CD14-positive monocyte (primary cell): ENCODE measurements around the gene LAMC3. TPM values are rescaled to one million over a fixed set of nuclear protein-coding genes. Genes with fewer than 3 reads are reported as not detected.

ENCODE experiments used
- DNase-seq, 3 donors: peaks; one replicate each; pipeline ENCODE4 v3.0.0-alpha.2; 2011 to 2022
- H2AFZ ChIP-seq: 2 replicates; pipeline ENCODE4 v1.6.0; 2012; ENCODE audit warnings: mild to moderate bottlenecking, low read depth, low read length, inconsistent platforms; ENCODE audit not compliant: insufficient read depth, poor library complexity, severe bottlenecking
- H3K27ac ChIP-seq, 2 donors: 1 replicate in 1 of 2; 2 replicates in 1 of 2; pipeline ENCODE4 v1.5.1; 2012 to 2013; ENCODE audit warnings: low read length in 2 of 2, control low read depth in 1 of 2, inconsistent platforms in 1 of 2, low read depth in 1 of 2, mild to moderate bottlenecking in 1 of 2
- H3K27me3 ChIP-seq, 2 donors: one replicate each; pipeline versions ENCODE4 v1.6.0 to v1.6.1; 2011 to 2013; ENCODE audit warnings: low read length in 2 of 2; ENCODE audit not compliant: control insufficient read depth in 2 of 2, insufficient read depth in 2 of 2
- H3K36me3 ChIP-seq, 2 donors: replicated peaks in 1 of 2; 1 replicate in 1 of 2; 2 replicates in 1 of 2; pipeline versions ENCODE4 v1.5.1 to v1.6.1; 2012 to 2013; ENCODE audit warnings: low read length in 2 of 2, control low read depth in 1 of 2, inconsistent platforms in 1 of 2, mild to moderate bottlenecking in 1 of 2; ENCODE audit not compliant: insufficient read depth in 2 of 2, control insufficient read depth in 1 of 2
- H3K4me1 ChIP-seq, 2 donors: 1 replicate in 1 of 2; 2 replicates in 1 of 2; pipeline versions ENCODE4 v1.5.1 to v1.6.1; 2012 to 2013; ENCODE audit warnings: low read length in 2 of 2, control low read depth in 1 of 2, inconsistent platforms in 1 of 2, mild to moderate bottlenecking in 1 of 2, moderate library complexity in 1 of 2; ENCODE audit not compliant: insufficient read depth in 2 of 2, control insufficient read depth in 1 of 2
- H3K4me2 ChIP-seq: replicated peaks from 2 replicates; pipeline ENCODE3; 2012; ENCODE audit warnings: low read length, moderate library complexity, mild to moderate bottlenecking; ENCODE audit not compliant: poor library complexity, severe bottlenecking; ENCODE audit errors: extremely low read depth
- H3K4me3 ChIP-seq, 3 experiments: fragments of 200-600 bp in 1 of 3; sonication (generic) in 1 of 3; replicated peaks in 1 of 3; 1 replicate in 2 of 3; 2 replicates in 1 of 3; pipeline ENCODE4 v1.5.1; 2011 to 2013; ENCODE audit warnings: low read length in 3 of 3, mild to moderate bottlenecking in 3 of 3, control low read depth in 2 of 3, low read depth in 2 of 3, inconsistent platforms in 1 of 3, moderate library complexity in 1 of 3
- H3K79me2 ChIP-seq: 2 replicates; pipeline ENCODE4 v1.6.0; 2012; ENCODE audit warnings: mild to moderate bottlenecking, control low read depth, inconsistent platforms, low read length, moderate library complexity; ENCODE audit not compliant: insufficient read depth
- H3K9ac ChIP-seq: 2 replicates; pipeline ENCODE4 v1.6.0; 2017; ENCODE audit warnings: low read length, mild to moderate bottlenecking; ENCODE audit not compliant: insufficient read depth, poor library complexity, severe bottlenecking
- H3K9me3 ChIP-seq, 2 donors: replicated peaks in 1 of 2; 1 replicate in 1 of 2; 2 replicates in 1 of 2; pipeline versions ENCODE4 v1.5.1 to v1.6.1; 2012 to 2013; ENCODE audit warnings: low read length in 2 of 2, control low read depth in 1 of 2; ENCODE audit not compliant: control insufficient read depth in 1 of 2, insufficient read depth in 1 of 2
- H4K20me1 ChIP-seq: 2 replicates; pipeline ENCODE4 v1.6.0; 2012; ENCODE audit warnings: mild to moderate bottlenecking, low read length, control low read depth, moderate library complexity; ENCODE audit not compliant: insufficient read depth
- H3K27ac Mint-ChIP-seq, 7 donors: one replicate each; pipeline ENCODE4 v1.8.0; 2020; ENCODE audit warnings: mild to moderate bottlenecking in 7 of 7, mixed read lengths in 7 of 7, moderate library complexity in 6 of 7, inconsistent platforms in 2 of 7
- H3K27me3 Mint-ChIP-seq, 3 donors: one replicate each; pipeline ENCODE4 v1.8.0; 2021 to 2022; ENCODE audit warnings: low read depth in 3 of 3, mild to moderate bottlenecking in 3 of 3, mixed read lengths in 3 of 3, moderate library complexity in 3 of 3, inconsistent platforms in 1 of 3
- H3K36me3 Mint-ChIP-seq, 2 donors: one replicate each; pipeline ENCODE4 v1.8.0; 2020; ENCODE audit warnings: mixed read lengths in 2 of 2, inconsistent platforms in 1 of 2, mild to moderate bottlenecking in 1 of 2
- H3K4me1 Mint-ChIP-seq: one replicate; pipeline ENCODE4 v1.8.0; 2020; ENCODE audit warnings: mild to moderate bottlenecking, mixed read lengths
- H3K4me3 Mint-ChIP-seq, 2 donors: one replicate each; pipeline ENCODE4 v1.8.0; 2020; ENCODE audit warnings: mild to moderate bottlenecking in 2 of 2, mixed read lengths in 2 of 2, moderate library complexity in 1 of 2
- H3K9me3 Mint-ChIP-seq, 7 donors: one replicate each; pipeline ENCODE4 v1.8.0; 2020 to 2022; ENCODE audit warnings: mixed read lengths in 7 of 7, mild to moderate bottlenecking in 6 of 7, moderate library complexity in 6 of 7, inconsistent platforms in 2 of 7
- CTCF ChIP-seq: fragments of 200-600 bp; IDR thresholded peaks from one replicate; pipeline ENCODE4 v1.8.0; 2022; ENCODE audit warnings: antibody characterized with exemption, mild to moderate bottlenecking
- WGBS: methylation state at CpG from one replicate; pipeline ENCODE4 v1.1.5; 2013; ENCODE audit warnings: missing lambda C conversion rate; ENCODE audit not compliant: insufficient coverage; 5-methylcytosine and 5-hydroxymethylcytosine counted together
- intact Hi-C, 2 donors: fragments of 100-400 bp; cut with micrococcal nuclease; formaldehyde crosslinking; loops; one replicate each; pipeline versions ENCODE4 v1.15.0 to v1.15.1; 2023
- polyA plus RNA-seq, 3 donors: library from polyadenylated mRNA; depleted of rRNA in 1 of 3; unstranded in 2 of 3; stranded (reverse) in 1 of 3; fragments of 300-500 nt in 2 of 3; fragments of >200 nt in 1 of 3; fragmentation: Illumina TruSeq in 2 of 3; gene quantifications; 1 replicate in 2 of 3; 2 replicates in 1 of 3; pipeline ENCODE4 v1.2.3, GENCODE V29; 2012 to 2021

The LAMC3 gene
- polyA plus RNA-seq, 3 donors: 0.19 TPM; not detected in 2

GRCh38 chr9:131125288-131126058 lies 116.5 kb downstream of the LAMC3 start, which contains the start of gene NUP214:
Gene NUP214 (plus strand): TSS chr9:131125586. CDS start chr9:131125705, 119 bp downstream.
- Histone ChIP-seq H4K20me1 (no peaks in the 10 kb centered on the region), H2AFZ (peak within 1 kb of the TSS; percentile 97), H3K9ac (peak within 1 kb of the TSS; percentile 94), H3K79me2 (peaks cover 26% of the 10 kb centered on the region), H3K27ac (peak within 1 kb of the TSS; percentile 75 to 97), H3K27me3 (no peaks in the 10 kb centered on the region), H3K4me2 (peak within 1 kb of the TSS; percentile 91), H3K4me3 (peak within 1 kb of the TSS; percentile 70 to 97 (median 70)), H3K4me1 (peaks cover 12 to 19% of the 10 kb centered on the region in 2 donors), H3K36me3 (peaks cover 31 to 37% of the 10 kb centered on the region in 2 donors), H3K9me3 (no peaks in the 10 kb centered on the region)
- Mint-ChIP-seq H3K36me3 (peaks cover 29 to 32% of the 10 kb centered on the region in 2 donors), H3K27me3 (peaks cover 1 to 2% (median 2%) of the 10 kb centered on the region in 3 donors), H3K9me3 (peaks cover 0 to 1% (median 0%) of the 10 kb centered on the region in 7 donors), H3K4me1 (peaks cover 13% of the 10 kb centered on the region), H3K4me3 (peak within 1 kb of the TSS; percentile 96 to 97), H3K27ac (peak within 1 kb of the TSS; percentile 95 to 98 (median 96))
- peak; percentile 98 to 99 (median 99) for DNase-seq
- WGBS: under 1% methylated on average over 59 of the region's 61 CpGs
- intact Hi-C loops: loop anchor here in 1 of 2 donors (5.0 kb wide), 2 partner anchors 413 to 433 kb away; partner anchors contain the start of gene EXOSC2
- no peak for TF ChIP-seq CTCF

DNA sequence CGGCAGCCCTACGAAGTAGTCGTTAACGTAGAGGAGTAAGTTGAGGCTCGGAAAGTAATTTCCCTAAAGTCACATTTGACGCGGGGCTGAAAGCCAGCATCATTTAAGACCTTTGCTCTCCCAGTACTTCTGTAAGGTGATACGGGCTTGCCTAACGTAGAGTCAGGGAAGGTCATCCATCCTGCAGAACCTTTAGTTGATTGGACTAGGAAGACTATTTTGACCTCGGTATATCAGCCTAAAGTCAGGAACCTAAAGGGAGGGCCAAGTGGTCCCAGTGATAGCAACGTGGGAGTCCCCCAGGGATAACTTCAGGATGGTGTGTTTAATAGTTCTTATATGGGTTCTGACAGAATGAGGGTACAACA lies 117.1 kb downstream of the LAMC3 start:
- intact Hi-C loops: loop anchor here in 1 of 2 donors (5.0 kb wide), 2 partner anchors 414 to 434 kb away; partner anchors contain the start of gene EXOSC2
- Histone ChIP-seq H3K4me1 (peaks cover 12 to 19% of the 10 kb centered on the region in 2 donors), H2AFZ (peak overlapping the region; percentile 97), H3K27me3 (no peaks in the 10 kb centered on the region), H3K9ac (peak overlapping the region; percentile 94), H3K79me2 (peaks cover 26% of the 10 kb centered on the region), H3K9me3 (no peaks in the 10 kb centered on the region), H3K4me2 (peak overlapping the region; percentile 91), H3K36me3 (peaks cover 36 to 43% of the 10 kb centered on the region in 2 donors), H3K27ac (peak overlapping the region; percentile 75 to 97), H4K20me1 (no peaks in the 10 kb centered on the region), H3K4me3 (peak overlapping the region; percentile 51 to 97 (median 70))
- TF ChIP-seq CTCF: no peak
- no peak for DNase-seq
- WGBS: 4% methylated on average over 4 of the region's 11 CpGs
- Mint-ChIP-seq H3K4me3 (peak overlapping the region; percentile 96 to 97), H3K36me3 (peaks cover 34 to 38% of the 10 kb centered on the region in 2 donors), H3K27me3 (peaks cover 1 to 2% (median 2%) of the 10 kb centered on the region in 3 donors), H3K27ac (peak overlapping the region; percentile 94 to 98 (median 96)), H3K9me3 (peaks cover 0 to 1% (median 0%) of the 10 kb centered on the region in 7 donors), H3K4me1 (peaks cover 13% of the 10 kb centered on the region)
